Endodermal cell (in vitro differentiated cells): Measurements from ENCODE around the gene TAF8. TPM values are rescaled to one million over a fixed set of nuclear protein-coding genes. Genes with fewer than 3 reads are reported as not detected.

Source experiments
- DNase-seq: peaks from one replicate; pipeline ENCODE4 v3.0.0-alpha.2; 2017
- H3K27ac ChIP-seq: 2 replicates; pipeline ENCODE4 v1.5.1; 2013; ENCODE audit warnings: mild to moderate bottlenecking, low read depth, low read length, moderate library complexity
- H3K27me3 ChIP-seq: 2 replicates; pipeline ENCODE4 v1.6.1; 2013; ENCODE audit warnings: mild to moderate bottlenecking, low read length, moderate library complexity; ENCODE audit not compliant: insufficient read depth, control insufficient read depth, poor library complexity, severe bottlenecking
- H3K36me3 ChIP-seq: 2 replicates; pipeline ENCODE4 v1.7.0; 2013; ENCODE audit warnings: mild to moderate bottlenecking, low read length, moderate library complexity; ENCODE audit not compliant: control insufficient read depth, insufficient read depth
- H3K4me1 ChIP-seq: one replicate; pipeline ENCODE4 v1.7.0; 2013; ENCODE audit warnings: low read length; ENCODE audit not compliant: control insufficient read depth, insufficient read depth
- H3K4me3 ChIP-seq: 2 replicates; pipeline ENCODE4 v1.5.1; 2013; ENCODE audit warnings: mild to moderate bottlenecking, low read length, moderate library complexity
- H3K9ac ChIP-seq: 2 replicates; pipeline ENCODE4 v1.6.1; 2013; ENCODE audit warnings: mild to moderate bottlenecking, low read length, moderate library complexity; ENCODE audit not compliant: poor library complexity, severe bottlenecking; ENCODE audit errors: extremely low read depth
- H3K9me3 ChIP-seq: 2 replicates; pipeline ENCODE4 v1.6.1; 2013; ENCODE audit warnings: mild to moderate bottlenecking, low read length, moderate library complexity; ENCODE audit not compliant: control insufficient read depth
- H3K27ac Mint-ChIP-seq: 2 replicates; pipeline ENCODE4 v1.8.0; 2020; ENCODE audit warnings: mixed read lengths
- H3K27me3 Mint-ChIP-seq: 2 replicates; pipeline ENCODE4 v1.8.0; 2021; ENCODE audit warnings: mild to moderate bottlenecking, mixed read lengths; ENCODE audit not compliant: insufficient read depth
- H3K36me3 Mint-ChIP-seq: 2 replicates; pipeline ENCODE4 v1.8.0; 2020; ENCODE audit warnings: low read depth, mixed read lengths
- H3K4me1 Mint-ChIP-seq: 2 replicates; pipeline ENCODE4 v1.8.0; 2020; ENCODE audit warnings: mixed read lengths
- H3K4me3 Mint-ChIP-seq: 2 replicates; pipeline ENCODE4 v1.8.0; 2020; ENCODE audit warnings: mild to moderate bottlenecking, moderate library complexity, mixed read lengths
- H3K9me3 Mint-ChIP-seq: 2 replicates; pipeline ENCODE4 v1.8.0; 2020; ENCODE audit warnings: mild to moderate bottlenecking, mixed read lengths
- CTCF ChIP-seq: fragments of 200-600 bp; sonication (generic); conservative IDR thresholded peaks from 2 replicates; pipeline ENCODE4 v1.5.0; 2021; ENCODE audit warnings: antibody characterized with exemption, mild to moderate bottlenecking
- WGBS, 2 experiments: methylation state at CpG; one replicate each; pipeline versions ENCODE4 v1.1.5 to v1.1.7; 2013; ENCODE audit warnings: missing lambda C conversion rate in 2 of 2, mixed read lengths in 1 of 2; ENCODE audit not compliant: insufficient coverage in 1 of 2, insufficient read length in 1 of 2; 5-methylcytosine and 5-hydroxymethylcytosine counted together
- total RNA-seq, 2 donors: library from RNA; stranded (reverse); fragmentation: NEBNext Ultra II Directional in 1 of 2; extraction: Animal tissue kit (Norgen Biotek cat#: 25700) in 1 of 2; gene quantifications; 2 replicates in 1 of 2; 3 replicates in 1 of 2; pipeline ENCODE4 v1.2.1, GENCODE V29; 2021

The TAF8 gene
- total RNA-seq, 2 donors from 2014 or later, result 27.9 to 31.0 TPM

GRCh38 chr6:42103216-42103615 is 52.9 kb downstream of the TAF8 start:
- H3K4me3 ChIP-seq, result no peak overlapping the region
- no peaks in the 10 kb centered on the region for H3K4me1 ChIP-seq
- no peaks in the 10 kb centered on the region for H3K36me3 ChIP-seq
- H3K9ac ChIP-seq, result no peak overlapping the region
- peaks cover 5% of the 10 kb centered on the region for H3K4me1 Mint-ChIP-seq
- no peak for DNase-seq
- no peak overlapping the region for H3K27ac Mint-ChIP-seq
- peaks cover 23% of the 10 kb centered on the region for H3K36me3 Mint-ChIP-seq
- H3K27ac ChIP-seq, result no peak overlapping the region
- H3K27me3 ChIP-seq, result no peaks in the 10 kb centered on the region
- peaks cover 12% of the 10 kb centered on the region for H3K27me3 Mint-ChIP-seq
- no peaks in the 10 kb centered on the region for H3K9me3 Mint-ChIP-seq
- H3K9me3 ChIP-seq, result no peaks in the 10 kb centered on the region
- WGBS, 2 experiments, result 93 to 94% methylated on average over 5 to 7 of the region's 7 CpGs
- no peak overlapping the region for H3K4me3 Mint-ChIP-seq
- TF ChIP-seq CTCF, result no peak

- DNase-seq, result no peak
- peaks cover 7% of the 10 kb centered on the region for H3K27me3 Mint-ChIP-seq
- Histone ChIP-seq H3K27ac (no peak overlapping the region), H3K4me3 (peak overlapping the region; percentile 49), H3K27me3 (no peaks in the 10 kb centered on the region), H3K36me3 (no peaks in the 10 kb centered on the region), H3K4me1 (no peaks in the 10 kb centered on the region), H3K9ac (peak overlapping the region; percentile 44), H3K9me3 (no peaks in the 10 kb centered on the region)
- H3K36me3 Mint-ChIP-seq, result peaks cover 27% of the 10 kb centered on the region
- TF ChIP-seq CTCF, result no peak
- WGBS, 2 experiments, result 93% methylated on average over 7 to 12 of the region's 12 CpGs
- no peak overlapping the region for H3K27ac Mint-ChIP-seq
- no peaks in the 10 kb centered on the region for H3K9me3 Mint-ChIP-seq
- peak overlapping the region; percentile 48 for H3K4me3 Mint-ChIP-seq
- peaks cover 5% of the 10 kb centered on the region for H3K4me1 Mint-ChIP-seq
Observed at GRCh38 chr6:42103753-42104094, 53.4 kb downstream of the TAF8 start.

- H3K27ac ChIP-seq, result no peak overlapping the region
- no peaks in the 10 kb centered on the region for H3K27me3 ChIP-seq
- no peaks in the 10 kb centered on the region for H3K9me3 ChIP-seq
- WGBS, 2 experiments, result 16 to 29% methylated on average over 32 to 66 of the region's 66 CpGs
- H3K4me3 ChIP-seq, result peak overlapping the region; percentile 49
- Mint-ChIP-seq H3K9me3 (no peaks in the 10 kb centered on the region), H3K27me3 (peaks cover 3% of the 10 kb centered on the region), H3K36me3 (peaks cover 30% of the 10 kb centered on the region), H3K4me3 (peak overlapping the region; percentile 48), H3K4me1 (peaks cover 5% of the 10 kb centered on the region), H3K27ac (no peak overlapping the region)
- no peaks in the 10 kb centered on the region for H3K4me1 ChIP-seq
- peak; percentile 94 for DNase-seq
- peak; percentile 99 for TF ChIP-seq CTCF
- peak overlapping the region; percentile 44 for H3K9ac ChIP-seq
- no peaks in the 10 kb centered on the region for H3K36me3 ChIP-seq
Observed at GRCh38 chr6:42104095-42104803, 53.9 kb downstream of the TAF8 start.
